ENCODE measurements around the gene ELL2.
"Not testable (repeated sequence)": the region's sequence is repeated elsewhere in the genome, so short reads cannot be mapped to it uniquely, and the experiment has no call there.

ELL2 gene

DNA sequence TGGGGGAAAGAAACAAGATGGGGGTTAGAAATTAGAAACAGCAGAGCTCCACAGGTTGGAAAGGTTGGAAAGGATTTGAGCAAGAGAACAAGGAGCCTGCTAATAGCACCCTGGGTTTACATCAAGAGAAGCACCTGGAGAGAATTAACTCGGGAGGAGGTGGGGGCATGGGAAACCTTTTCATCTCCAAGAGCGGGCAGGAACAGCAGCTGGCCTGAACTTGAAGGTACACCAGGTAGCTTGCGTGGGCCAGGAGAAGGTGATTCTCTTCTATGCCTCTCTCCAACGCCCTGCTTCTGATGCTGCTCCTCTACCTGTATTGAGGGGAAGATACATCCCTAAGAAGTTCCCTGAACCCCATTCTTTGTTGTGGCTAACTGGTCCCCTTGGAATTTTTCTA is 102.0 kb downstream of the ELL2 start:
- no peak for DNase-seq (ENCODE audit: low read depth in 2 of 2)

DNA sequence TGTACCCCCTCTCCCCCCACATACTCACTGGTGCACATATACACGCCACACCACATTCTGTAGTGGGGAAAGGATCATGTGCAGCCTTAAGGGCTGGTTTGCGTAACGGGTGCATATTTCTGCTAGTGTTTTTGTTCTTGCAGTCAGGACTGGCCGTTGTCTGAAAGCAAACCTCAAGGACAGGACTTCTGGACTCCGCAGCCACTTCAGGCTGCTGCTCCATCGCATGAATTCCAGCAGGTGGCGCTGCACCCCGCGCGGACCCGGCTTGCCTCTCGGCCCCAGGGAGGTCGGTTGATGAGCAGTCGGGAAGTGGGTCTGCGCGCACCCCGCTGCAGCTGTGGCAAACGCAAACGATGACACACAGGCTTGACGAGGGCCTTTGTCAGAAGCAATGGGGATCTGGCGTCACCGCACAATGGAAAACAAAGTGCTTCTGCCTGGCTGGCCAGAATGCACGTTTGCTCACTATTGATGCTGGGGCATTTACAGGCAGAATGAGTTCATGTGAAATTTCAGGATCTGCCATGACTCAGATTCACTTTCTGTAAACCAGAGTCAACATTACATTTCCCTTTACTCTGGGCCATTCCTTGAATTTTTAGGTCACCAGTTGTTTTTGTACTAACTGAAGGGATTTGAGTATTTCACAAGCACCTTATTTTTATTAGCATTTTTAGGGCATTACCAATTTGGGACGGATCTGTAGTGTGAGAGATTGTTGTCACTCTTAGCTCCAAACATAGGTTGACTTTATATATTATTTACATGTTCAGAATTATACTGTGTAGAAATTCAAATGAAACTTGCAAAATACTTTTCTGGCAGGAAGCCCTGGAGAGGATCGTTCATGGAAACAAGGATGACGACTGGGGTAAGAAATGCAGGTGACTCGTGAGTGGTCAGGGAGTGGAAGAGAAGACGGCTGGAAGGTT is 102.7 kb downstream of the ELL2 start:
- peak; percentile 78 to 91 for DNase-seq (ENCODE audit: low read depth in 2 of 2)

- DNase-seq (ENCODE audit: low read depth in 2 of 2), result no peak
Measured at GRCh38 chr5:95858023-95858461, 103.6 kb downstream of the ELL2 start.

DNA sequence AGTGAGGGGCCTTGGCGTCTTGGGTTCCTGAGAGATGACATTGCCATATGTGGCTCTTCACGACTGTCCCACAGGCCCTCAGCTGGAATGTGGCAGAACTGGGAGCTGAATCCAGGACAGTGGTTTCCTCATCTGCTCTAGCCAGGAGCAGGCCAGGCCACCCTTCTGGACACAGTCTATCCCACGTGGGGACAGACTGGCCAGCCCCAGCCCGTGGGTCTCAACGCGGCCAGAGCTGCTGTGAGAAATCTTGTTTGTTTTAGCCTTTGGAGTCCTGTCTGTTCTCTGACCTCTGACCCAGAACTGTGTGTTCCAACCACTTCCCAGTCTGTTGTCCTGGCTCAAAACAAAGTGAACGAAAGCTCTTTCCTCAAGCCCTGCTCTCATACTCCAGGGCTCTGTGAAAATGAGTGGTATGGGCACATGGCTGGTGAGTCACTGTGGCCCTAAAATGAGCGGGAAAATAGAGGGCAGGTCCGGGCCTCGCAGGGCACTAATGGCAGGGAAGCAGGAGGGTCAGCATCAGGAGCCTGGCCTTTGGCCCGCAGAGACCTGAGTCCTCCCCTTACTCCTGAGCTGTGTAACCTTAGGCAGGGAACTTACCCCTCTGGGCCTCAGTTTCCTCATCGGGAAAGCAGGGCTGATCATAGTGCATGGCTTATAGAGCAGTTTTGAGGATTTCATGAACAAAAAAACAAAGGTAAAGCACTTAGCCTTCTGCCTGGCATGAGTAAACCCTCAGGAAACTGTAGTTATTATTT is 104.3 kb downstream of the ELL2 start:
- DNase-seq (ENCODE audit: low read depth in 2 of 2), result no peak

DNA sequence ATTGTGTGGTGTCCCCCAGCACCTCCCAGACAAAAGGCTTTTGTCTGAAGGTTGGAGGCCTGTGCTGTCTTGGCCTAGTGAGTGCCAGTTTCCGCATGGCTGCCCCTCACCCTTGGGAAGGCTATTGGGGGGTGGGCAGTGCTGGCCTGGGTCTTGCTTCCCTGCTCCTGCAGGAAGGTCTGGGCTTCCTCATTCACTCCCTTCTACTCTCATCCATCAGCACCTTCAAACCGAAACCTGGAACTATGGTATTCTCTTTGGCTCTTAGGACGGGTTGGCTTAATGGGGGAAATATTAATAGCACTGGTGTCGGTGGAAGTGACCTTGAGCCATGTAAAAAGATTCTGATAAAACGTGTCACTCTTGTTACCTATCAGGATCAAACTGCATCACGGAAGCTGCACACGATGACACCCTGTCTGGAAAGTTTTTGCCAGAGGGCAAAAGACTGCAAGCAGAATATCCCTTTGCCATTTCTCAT is 105.1 kb downstream of the ELL2 start:
- DNase-seq (ENCODE audit: low read depth in 2 of 2), result no peak

DNA sequence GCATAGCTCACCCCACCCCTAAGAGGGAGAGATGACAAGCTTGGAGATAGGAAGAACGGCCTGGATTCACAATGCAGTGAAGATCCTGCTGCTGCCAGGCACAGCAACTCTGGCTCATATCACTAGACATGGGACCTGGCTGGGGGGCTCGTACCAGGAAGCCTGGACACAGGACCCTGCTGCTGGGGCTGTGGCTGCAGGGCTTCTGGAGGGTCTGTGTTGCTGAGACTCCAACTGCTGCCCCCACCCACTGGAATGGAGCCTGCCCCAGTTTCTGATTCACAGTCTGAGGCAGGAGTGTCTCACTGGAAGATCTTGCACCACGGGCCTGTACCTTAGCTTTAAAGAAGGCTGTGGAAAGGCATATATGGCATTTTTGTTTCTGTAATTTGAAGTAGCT is 108.2 kb downstream of the ELL2 start:
- DNase-seq (ENCODE audit: low read depth in 2 of 2), result no peak

- DNase-seq (ENCODE audit: low read depth in 2 of 2), result no peak
Measured at GRCh38 chr5:95852567-95852966, 109.1 kb downstream of the ELL2 start.

- DNase-seq (ENCODE audit: low read depth in 2 of 2), result not testable (repeated sequence)
Measured at GRCh38 chr5:95851141-95851540, 110.5 kb downstream of the ELL2 start.

DNA sequence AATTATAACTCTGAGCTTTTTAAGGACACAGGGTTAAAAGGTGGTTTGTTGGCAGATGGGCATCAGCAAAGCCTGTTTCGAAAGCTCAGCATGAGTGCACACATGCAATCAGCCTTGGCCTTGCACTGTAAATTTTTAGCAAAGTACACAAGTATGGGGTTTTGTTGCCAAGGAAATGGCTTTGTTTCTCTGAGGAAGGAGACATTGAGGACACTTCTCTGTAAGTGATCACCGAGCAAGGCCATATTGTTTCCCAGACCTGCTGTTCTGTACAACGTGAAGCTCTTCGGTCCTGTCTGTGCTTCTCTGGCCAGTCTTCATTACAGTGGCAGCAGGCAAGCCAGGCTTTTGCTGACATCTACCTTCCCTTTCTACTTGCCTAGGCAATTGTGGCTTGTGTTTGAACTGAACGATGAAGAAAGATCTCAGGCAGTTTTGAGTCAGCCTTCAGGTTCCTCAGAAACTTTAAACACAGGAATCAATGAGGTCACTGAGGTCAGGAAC is 111.2 kb downstream of the ELL2 start:
- DNase-seq (ENCODE audit: low read depth in 2 of 2), result no peak

DNA sequence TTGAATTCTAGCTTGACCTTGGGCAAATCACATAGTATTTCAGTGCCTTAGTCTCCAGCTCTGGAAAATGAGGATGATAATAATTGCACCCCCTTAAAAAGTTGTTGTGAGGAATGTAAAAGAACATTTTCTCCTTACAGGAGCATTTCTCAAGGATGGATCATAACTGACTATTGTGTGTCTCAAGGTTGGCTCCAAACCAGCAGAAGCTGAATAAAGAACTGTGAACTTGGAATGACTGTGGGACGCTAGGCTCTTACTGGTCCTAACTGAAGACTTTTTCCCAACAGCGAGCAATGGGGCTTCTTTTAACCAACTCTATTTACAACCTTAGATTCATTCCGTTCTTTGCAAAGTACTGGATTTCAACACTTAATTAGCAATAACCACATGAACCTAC is 113.0 kb downstream of the ELL2 start:
- no peak for DNase-seq (ENCODE audit: low read depth in 2 of 2)

- DNase-seq (ENCODE audit: low read depth in 2 of 2), result no peak
Measured at GRCh38 chr5:95847261-95847592, 114.4 kb downstream of the ELL2 start.

DNA sequence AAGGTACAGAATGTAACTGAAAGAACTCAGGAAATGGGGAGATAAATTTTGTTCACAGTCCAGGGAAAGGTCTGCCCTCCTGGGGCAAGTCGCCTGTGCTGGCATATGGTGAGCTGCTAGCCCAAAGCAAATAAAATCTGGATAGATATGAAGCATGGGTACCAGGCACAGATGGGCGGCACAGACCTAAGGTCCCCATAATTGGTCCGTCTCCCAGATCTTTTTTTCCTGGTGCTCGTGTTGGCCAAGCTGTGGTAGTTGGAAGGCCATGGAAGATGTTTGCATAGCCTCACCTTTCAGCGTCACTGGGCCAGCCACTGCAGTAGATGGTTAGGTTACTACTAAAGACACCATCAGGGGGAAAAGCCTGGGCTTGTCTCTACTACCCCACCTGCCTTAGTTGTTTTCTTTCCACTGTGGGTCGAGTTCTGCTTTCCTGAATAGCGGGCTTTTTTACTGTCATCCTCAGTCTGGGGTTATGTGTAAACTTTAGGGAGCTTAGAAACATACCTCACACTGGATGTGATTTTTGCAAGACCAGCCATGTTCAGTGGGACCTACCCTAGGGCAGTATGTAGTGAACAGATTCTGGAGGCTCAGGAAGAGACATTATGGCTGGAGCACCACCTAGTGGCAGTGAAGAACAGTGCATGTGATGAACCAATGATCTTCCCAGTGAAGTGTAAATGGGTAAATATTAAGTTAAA is 114.9 kb downstream of the ELL2 start:
- DNase-seq (ENCODE audit: low read depth in 2 of 2), result peak in 1 of 2 donors; percentile 31

GRCh38 chr5:95845391-95845790 is 116.3 kb downstream of the ELL2 start:
- no peak for DNase-seq (ENCODE audit: low read depth in 2 of 2)

GRCh38 chr5:95843733-95844223 is 117.9 kb downstream of the ELL2 start:
- DNase-seq (ENCODE audit: low read depth in 2 of 2), result no peak

DNA sequence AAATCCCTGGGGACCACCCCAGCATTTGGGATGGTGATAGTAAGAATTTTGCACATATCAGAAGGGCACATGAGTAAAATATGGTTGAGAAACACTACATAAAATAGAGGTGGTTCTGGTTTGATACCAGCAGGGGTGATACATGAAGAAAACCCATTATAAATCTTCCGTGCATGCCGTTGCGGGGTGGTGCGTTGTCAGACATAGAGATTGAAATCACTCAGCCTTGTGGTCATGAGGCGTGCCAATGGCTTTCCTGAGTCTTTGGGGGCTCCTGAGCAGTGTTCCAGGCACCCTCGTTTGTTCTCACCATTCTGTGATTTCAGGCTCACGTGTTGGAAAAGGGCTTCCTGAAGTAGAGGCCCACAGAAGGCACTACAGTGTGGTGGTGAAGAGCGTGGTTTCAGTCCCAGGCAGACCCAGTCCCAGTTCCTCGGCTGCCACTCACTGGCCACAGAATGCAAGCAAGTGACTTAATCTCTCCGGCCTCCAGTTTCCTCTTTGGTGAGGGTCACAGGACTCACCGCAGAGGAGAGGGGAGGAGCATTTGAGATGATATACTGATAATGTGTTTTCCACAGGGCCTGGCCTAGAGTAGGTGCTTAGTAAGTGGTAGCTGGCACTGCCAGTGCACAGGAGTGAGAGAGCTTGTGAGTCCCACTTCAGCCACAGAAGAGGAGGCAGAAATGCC is 118.7 kb downstream of the ELL2 start:
- DNase-seq (ENCODE audit: low read depth in 2 of 2), result peak in 1 of 2 donors; percentile 49

GRCh38 chr5:95841914-95842812 is 119.5 kb downstream of the ELL2 start:
- no peak for DNase-seq (ENCODE audit: low read depth in 2 of 2)

DNA sequence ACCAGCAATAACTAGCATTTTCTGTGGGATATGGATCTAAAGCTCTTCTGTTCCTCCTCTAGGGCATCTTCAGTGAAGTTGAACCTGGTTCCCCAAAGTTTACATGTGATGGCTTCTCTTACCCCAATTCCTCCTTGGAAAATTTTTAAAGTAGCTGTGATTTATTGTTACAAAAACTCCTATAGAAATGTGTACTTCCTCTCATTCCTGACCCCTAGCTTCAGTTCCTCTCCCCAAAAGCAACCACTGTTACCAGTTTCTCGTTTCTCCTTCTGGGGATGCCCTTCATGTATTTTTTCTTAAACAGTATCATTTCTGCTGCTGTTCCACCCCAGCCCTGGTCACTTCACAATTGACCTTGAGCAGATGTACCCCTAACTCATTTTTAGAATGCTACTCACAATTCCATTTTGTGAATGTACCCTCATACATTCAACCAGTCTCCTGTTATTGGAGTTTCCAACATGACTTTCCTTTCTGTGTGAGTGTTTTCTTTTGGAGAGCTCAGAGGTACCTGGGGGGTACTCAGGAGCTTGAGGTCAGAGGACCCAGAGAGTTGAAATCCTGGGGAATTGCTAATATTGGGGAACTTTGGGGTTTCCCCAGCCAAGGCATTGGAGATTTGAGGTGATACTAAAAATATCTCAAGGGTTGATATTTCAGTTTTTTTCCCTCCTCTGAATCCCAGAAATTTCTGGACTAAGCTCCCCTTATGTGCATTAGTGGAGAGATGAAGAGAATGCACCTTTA is 120.5 kb downstream of the ELL2 start:
- no peak for DNase-seq (ENCODE audit: low read depth in 2 of 2)

- no peak for DNase-seq (ENCODE audit: low read depth in 2 of 2)
Measured at GRCh38 chr5:95839658-95840057, 122.0 kb downstream of the ELL2 start.

DNA sequence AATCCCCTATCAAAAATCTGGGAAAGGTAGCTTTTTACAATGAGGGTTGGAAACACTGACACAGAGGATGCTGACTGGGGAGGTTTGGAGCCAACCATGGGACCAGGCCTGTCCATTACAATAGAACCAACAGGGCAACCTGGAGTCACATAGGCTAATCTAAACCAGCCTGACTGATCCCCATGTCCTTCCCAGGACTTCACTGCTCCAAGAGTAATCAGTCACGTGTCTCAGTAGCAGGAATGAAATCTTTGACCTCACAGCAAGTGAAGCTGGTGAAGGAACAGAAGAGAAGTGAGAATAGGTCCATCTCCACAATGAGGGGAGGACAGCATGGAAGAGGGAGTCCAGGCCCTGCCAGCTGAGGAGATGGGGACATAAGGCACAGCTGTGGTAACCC is 123.1 kb downstream of the ELL2 start:
- no peak for DNase-seq (ENCODE audit: low read depth in 2 of 2)

Data from stimulated activated CD8-positive, alpha-beta memory T cell treated with anti-CD3 and anti-CD28 coated beads, Interleukin-15, amount 100 ng/mL, for 4 hours (primary cell).